ENCODE results near the gene LRRC7. TPM values are rescaled to one million over a fixed set of nuclear protein-coding genes. Genes with fewer than 3 reads are reported as not detected.

LRRC7 gene
- total and polyA plus RNA-seq, 2 experiments from 2014 or later, result 1.2 TPM; not detected in 1

DNA sequence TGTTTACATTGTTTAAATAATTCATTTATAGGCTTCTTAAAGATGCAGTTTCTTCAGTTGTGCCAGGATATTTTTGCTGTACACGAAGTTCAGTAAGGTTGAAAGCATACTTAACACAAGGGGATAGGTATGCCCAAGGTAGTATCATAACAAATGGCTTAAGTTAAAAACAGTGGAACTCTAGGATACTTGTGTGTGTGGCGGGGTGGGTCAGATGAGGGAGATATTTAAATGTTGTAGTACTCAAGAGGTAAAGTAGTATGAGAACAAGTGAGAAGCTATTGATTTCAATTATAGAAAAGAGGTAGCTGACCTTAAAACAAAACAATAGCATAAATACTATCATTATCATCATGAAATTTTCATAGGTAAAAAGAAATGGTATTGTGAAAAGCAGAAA is 6.2 kb downstream of the LRRC7 start:
- ATAC-seq, result no peak
- no peaks in the 10 kb centered on the region for H3K36me3 Mint-ChIP-seq (ENCODE audit: low read depth)
- no peaks in the 10 kb centered on the region for H3K79me2 ChIP-seq (replicated peaks; ENCODE audit: insufficient read depth)
- no peak for DNase-seq (ENCODE audit: low spot score)
- no peaks in the 10 kb centered on the region for H3K9me2 ChIP-seq (ENCODE audit: insufficient read depth)
- H3K36me3 ChIP-seq (ENCODE audit: insufficient read depth), result no peaks in the 10 kb centered on the region
- H3K27me3 Mint-ChIP-seq (ENCODE audit: insufficient read depth, low read depth, poor library complexity), result peaks cover 20% of the 10 kb centered on the region
- peaks cover 8% of the 10 kb centered on the region for H3K4me1 Mint-ChIP-seq
- H3K9me3 Mint-ChIP-seq, result peaks cover 4% of the 10 kb centered on the region; the same call in 1 of the 3 replicates
- no peak overlapping the region for H3K4me3 ChIP-seq
- no peak overlapping the region for H3K4me2 ChIP-seq
- H4K20me1 ChIP-seq (replicated peaks; ENCODE audit: insufficient read depth), result no peaks in the 10 kb centered on the region
- H3K27ac ChIP-seq (ENCODE audit: low read depth), result no peak overlapping the region
- H3F3A ChIP-seq (replicated peaks; ENCODE audit: low read depth), result no peaks in the 10 kb centered on the region
- H3K27ac Mint-ChIP-seq, result no peak overlapping the region
- H3K4me1 ChIP-seq (ENCODE audit: insufficient read depth), result peaks cover 16% of the 10 kb centered on the region; the same call in 1 of the 2 replicates
- no peak overlapping the region for H3K4me3 Mint-ChIP-seq
- H2AFZ ChIP-seq, result no peak overlapping the region
- TF ChIP-seq, protein P1, sequence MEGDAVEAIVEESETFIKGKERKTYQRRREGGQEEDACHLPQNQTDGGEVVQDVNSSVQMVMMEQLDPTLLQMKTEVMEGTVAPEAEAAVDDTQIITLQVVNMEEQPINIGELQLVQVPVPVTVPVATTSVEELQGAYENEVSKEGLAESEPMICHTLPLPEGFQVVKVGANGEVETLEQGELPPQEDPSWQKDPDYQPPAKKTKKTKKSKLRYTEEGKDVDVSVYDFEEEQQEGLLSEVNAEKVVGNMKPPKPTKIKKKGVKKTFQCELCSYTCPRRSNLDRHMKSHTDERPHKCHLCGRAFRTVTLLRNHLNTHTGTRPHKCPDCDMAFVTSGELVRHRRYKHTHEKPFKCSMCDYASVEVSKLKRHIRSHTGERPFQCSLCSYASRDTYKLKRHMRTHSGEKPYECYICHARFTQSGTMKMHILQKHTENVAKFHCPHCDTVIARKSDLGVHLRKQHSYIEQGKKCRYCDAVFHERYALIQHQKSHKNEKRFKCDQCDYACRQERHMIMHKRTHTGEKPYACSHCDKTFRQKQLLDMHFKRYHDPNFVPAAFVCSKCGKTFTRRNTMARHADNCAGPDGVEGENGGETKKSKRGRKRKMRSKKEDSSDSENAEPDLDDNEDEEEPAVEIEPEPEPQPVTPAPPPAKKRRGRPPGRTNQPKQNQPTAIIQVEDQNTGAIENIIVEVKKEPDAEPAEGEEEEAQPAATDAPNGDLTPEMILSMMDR (conservative IDR thresholded peaks at IDR 0.05; ENCODE audit: low read depth in 2 of 2), result no peak
- TF ChIP-seq EZH2 (IDR thresholded peaks at IDR 0.05; ENCODE audit: low read depth, unreplicated experiment), result no peak
- TF ChIP-seq JUNB (IDR thresholded peaks at IDR 0.05; ENCODE audit: unreplicated experiment), result no peak
- no peak for TF ChIP-seq CREB1 (CRISPR knock-in tag; IDR thresholded peaks at IDR 0.05; ENCODE audit: low read depth)
- TF ChIP-seq, protein P2, sequence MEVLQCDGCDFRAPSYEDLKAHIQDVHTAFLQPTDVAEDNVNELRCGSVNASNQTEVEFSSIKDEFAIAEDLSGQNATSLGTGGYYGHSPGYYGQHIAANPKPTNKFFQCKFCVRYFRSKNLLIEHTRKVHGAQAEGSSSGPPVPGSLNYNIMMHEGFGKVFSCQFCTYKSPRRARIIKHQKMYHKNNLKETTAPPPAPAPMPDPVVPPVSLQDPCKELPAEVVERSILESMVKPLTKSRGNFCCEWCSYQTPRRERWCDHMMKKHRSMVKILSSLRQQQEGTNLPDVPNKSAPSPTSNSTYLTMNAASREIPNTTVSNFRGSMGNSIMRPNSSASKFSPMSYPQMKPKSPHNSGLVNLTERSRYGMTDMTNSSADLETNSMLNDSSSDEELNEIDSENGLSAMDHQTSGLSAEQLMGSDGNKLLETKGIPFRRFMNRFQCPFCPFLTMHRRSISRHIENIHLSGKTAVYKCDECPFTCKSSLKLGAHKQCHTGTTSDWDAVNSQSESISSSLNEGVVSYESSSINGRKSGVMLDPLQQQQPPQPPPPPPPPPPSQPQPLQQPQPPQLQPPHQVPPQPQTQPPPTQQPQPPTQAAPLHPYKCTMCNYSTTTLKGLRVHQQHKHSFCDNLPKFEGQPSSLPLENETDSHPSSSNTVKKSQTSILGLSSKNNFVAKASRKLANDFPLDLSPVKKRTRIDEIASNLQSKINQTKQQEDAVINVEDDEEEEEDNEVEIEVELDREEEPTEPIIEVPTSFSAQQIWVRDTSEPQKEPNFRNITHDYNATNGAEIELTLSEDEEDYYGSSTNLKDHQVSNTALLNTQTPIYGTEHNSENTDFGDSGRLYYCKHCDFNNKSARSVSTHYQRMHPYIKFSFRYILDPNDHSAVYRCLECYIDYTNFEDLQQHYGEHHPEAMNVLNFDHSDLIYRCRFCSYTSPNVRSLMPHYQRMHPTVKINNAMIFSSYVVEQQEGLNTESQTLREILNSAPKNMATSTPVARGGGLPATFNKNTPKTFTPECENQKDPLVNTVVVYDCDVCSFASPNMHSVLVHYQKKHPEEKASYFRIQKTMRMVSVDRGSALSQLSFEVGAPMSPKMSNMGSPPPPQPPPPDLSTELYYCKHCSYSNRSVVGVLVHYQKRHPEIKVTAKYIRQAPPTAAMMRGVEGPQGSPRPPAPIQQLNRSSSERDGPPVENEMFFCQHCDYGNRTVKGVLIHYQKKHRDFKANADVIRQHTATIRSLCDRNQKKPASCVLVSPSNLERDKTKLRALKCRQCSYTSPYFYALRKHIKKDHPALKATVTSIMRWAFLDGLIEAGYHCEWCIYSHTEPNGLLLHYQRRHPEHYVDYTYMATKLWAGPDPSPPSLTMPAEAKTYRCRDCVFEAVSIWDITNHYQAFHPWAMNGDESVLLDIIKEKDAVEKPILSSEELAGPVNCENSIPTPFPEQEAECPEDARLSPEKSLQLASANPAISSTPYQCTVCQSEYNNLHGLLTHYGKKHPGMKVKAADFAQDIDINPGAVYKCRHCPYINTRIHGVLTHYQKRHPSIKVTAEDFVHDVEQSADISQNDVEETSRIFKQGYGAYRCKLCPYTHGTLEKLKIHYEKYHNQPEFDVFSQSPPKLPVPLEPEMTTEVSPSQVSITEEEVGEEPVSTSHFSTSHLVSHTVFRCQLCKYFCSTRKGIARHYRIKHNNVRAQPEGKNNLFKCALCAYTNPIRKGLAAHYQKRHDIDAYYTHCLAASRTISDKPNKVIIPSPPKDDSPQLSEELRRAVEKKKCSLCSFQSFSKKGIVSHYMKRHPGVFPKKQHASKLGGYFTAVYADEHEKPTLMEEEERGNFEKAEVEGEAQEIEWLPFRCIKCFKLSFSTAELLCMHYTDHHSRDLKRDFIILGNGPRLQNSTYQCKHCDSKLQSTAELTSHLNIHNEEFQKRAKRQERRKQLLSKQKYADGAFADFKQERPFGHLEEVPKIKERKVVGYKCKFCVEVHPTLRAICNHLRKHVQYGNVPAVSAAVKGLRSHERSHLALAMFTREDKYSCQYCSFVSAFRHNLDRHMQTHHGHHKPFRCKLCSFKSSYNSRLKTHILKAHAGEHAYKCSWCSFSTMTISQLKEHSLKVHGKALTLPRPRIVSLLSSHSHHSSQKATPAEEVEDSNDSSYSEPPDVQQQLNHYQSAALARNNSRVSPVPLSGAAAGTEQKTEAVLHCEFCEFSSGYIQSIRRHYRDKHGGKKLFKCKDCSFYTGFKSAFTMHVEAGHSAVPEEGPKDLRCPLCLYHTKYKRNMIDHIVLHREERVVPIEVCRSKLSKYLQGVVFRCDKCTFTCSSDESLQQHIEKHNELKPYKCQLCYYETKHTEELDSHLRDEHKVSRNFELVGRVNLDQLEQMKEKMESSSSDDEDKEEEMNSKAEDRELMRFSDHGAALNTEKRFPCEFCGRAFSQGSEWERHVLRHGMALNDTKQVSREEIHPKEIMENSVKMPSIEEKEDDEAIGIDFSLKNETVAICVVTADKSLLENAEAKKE (CRISPR knock-in tag; IDR thresholded peaks at IDR 0.05), result no peak
- no peak for TF ChIP-seq EZH2phosphoT487 (IDR thresholded peaks at IDR 0.05; ENCODE audit: unreplicated experiment)
- no peak for TF ChIP-seq POLR2AphosphoS5 (IDR thresholded peaks at IDR 0.05; ENCODE audit: low read depth)
- TF ChIP-seq, protein P3, sequence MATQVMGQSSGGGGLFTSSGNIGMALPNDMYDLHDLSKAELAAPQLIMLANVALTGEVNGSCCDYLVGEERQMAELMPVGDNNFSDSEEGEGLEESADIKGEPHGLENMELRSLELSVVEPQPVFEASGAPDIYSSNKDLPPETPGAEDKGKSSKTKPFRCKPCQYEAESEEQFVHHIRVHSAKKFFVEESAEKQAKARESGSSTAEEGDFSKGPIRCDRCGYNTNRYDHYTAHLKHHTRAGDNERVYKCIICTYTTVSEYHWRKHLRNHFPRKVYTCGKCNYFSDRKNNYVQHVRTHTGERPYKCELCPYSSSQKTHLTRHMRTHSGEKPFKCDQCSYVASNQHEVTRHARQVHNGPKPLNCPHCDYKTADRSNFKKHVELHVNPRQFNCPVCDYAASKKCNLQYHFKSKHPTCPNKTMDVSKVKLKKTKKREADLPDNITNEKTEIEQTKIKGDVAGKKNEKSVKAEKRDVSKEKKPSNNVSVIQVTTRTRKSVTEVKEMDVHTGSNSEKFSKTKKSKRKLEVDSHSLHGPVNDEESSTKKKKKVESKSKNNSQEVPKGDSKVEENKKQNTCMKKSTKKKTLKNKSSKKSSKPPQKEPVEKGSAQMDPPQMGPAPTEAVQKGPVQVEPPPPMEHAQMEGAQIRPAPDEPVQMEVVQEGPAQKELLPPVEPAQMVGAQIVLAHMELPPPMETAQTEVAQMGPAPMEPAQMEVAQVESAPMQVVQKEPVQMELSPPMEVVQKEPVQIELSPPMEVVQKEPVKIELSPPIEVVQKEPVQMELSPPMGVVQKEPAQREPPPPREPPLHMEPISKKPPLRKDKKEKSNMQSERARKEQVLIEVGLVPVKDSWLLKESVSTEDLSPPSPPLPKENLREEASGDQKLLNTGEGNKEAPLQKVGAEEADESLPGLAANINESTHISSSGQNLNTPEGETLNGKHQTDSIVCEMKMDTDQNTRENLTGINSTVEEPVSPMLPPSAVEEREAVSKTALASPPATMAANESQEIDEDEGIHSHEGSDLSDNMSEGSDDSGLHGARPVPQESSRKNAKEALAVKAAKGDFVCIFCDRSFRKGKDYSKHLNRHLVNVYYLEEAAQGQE (IDR thresholded peaks at IDR 0.05; ENCODE audit: unreplicated experiment), result no peak
- TF ChIP-seq ZNF331 (CRISPR knock-in tag; IDR thresholded peaks at IDR 0.05; ENCODE audit: low read depth), result no peak
- TF ChIP-seq STAT1 (IDR thresholded peaks at IDR 0.05; ENCODE audit: unreplicated experiment), result no peak
- no peak for TF ChIP-seq NANOG (IDR thresholded peaks at IDR 0.05; ENCODE audit: borderline replicate concordance)
- peaks cover 32% of the 10 kb centered on the region for H3K27me3 ChIP-seq (ENCODE audit: insufficient read depth)
